ENCODE results near the gene SLMAP. TPM values are rescaled to one million over a fixed set of nuclear protein-coding genes. Genes with fewer than 3 reads are reported as not detected.

The SLMAP gene
- total RNA-seq, 1 experiment from 2014 or later, result 79.5 TPM

DNA sequence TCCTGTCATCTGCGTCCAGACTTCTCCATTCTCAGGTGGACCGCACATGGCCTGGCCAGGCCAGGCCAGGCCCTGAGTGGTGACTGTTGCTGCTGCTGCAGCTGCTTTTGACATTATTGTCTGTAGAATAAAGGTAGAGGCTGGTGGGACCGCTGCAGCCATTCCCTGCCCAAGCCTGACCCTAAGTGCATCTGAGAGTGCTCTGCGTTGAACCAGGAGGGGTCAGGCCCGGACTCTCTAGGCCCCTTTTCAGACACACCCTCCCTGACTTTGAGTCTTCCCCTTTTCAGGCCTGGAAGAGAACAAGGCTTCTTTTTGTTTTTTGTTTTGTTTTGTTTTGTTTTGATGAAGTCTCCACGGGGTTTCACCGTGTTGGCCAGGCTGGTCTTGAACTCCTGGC is 197.5 kb downstream of the SLMAP start:
- ChIA-PET CTCF (interaction anchor here (1.0 to 1.9 kb wide), 2 partner anchors 8 to 264 kb away, joined by 5 read pairs; no protein-coding TSS in a partner anchor), POLR2A (no interaction called here)
- Mint-ChIP-seq H3K4me3 (no peak overlapping the region), H3K27me3 (ENCODE audit: low read depth) (no peaks in the 10 kb centered on the region), H3K4me1 (peaks cover 28% of the 10 kb centered on the region), H3K36me3 (no peaks in the 10 kb centered on the region), H3K9me3 (no peaks in the 10 kb centered on the region), H3K27ac (no peak overlapping the region)
- DNase-seq (ENCODE audit: low spot score) (no peak), ATAC-seq (no peak)
- TF ChIP-seq ATF1 (CRISPR knock-in tag; IDR thresholded peaks at IDR 0.05), result no peak
- TF ChIP-seq RORB (CRISPR knock-in tag; IDR thresholded peaks at IDR 0.05), result no peak
- TF ChIP-seq, protein P1, sequence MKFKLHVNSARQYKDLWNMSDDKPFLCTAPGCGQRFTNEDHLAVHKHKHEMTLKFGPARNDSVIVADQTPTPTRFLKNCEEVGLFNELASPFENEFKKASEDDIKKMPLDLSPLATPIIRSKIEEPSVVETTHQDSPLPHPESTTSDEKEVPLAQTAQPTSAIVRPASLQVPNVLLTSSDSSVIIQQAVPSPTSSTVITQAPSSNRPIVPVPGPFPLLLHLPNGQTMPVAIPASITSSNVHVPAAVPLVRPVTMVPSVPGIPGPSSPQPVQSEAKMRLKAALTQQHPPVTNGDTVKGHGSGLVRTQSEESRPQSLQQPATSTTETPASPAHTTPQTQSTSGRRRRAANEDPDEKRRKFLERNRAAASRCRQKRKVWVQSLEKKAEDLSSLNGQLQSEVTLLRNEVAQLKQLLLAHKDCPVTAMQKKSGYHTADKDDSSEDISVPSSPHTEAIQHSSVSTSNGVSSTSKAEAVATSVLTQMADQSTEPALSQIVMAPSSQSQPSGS (CRISPR knock-in tag; IDR thresholded peaks at IDR 0.05; ENCODE audit: borderline replicate concordance, low read depth), result no peak
- TF ChIP-seq, protein P2, sequence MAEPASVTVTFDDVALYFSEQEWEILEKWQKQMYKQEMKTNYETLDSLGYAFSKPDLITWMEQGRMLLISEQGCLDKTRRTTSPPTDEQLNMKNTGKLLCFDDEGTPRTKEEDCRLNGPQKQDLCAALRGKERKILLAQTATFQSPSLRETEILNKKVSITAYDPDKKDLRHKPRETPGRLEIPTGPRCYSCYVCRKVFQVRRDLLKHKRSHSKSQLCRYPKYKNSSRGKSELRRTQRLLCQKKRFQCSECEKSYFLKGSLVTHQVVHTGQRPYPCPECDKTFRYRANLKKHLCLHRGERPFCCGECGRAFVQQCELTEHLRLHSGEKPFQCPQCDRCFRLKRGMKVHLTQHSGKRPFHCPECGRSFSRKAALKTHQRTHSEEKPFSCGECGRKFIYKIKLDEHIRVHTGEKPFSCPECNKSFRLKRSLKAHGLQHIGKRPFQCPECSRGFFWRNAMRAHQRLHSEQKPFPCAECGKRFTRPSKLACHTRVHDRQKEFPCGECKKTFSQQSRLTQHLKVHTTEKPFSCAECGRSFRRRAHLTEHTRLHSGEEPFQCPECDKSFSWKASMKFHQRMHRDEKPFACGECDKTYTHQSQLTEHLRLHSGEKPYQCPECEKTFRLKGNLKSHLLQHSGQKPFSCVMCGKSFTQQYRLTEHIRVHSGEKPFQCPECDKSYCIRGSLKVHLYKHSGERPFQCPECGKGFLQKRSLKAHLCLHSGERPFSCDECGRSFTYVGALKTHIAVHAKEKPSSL (CRISPR knock-in tag; conservative IDR thresholded peaks at IDR 0.05), result no peak
- TF ChIP-seq, protein P3, sequence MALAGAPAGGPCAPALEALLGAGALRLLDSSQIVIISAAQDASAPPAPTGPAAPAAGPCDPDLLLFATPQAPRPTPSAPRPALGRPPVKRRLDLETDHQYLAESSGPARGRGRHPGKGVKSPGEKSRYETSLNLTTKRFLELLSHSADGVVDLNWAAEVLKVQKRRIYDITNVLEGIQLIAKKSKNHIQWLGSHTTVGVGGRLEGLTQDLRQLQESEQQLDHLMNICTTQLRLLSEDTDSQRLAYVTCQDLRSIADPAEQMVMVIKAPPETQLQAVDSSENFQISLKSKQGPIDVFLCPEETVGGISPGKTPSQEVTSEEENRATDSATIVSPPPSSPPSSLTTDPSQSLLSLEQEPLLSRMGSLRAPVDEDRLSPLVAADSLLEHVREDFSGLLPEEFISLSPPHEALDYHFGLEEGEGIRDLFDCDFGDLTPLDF (CRISPR knock-in tag; IDR thresholded peaks at IDR 0.05), result no peak
- TF ChIP-seq, protein P4, sequence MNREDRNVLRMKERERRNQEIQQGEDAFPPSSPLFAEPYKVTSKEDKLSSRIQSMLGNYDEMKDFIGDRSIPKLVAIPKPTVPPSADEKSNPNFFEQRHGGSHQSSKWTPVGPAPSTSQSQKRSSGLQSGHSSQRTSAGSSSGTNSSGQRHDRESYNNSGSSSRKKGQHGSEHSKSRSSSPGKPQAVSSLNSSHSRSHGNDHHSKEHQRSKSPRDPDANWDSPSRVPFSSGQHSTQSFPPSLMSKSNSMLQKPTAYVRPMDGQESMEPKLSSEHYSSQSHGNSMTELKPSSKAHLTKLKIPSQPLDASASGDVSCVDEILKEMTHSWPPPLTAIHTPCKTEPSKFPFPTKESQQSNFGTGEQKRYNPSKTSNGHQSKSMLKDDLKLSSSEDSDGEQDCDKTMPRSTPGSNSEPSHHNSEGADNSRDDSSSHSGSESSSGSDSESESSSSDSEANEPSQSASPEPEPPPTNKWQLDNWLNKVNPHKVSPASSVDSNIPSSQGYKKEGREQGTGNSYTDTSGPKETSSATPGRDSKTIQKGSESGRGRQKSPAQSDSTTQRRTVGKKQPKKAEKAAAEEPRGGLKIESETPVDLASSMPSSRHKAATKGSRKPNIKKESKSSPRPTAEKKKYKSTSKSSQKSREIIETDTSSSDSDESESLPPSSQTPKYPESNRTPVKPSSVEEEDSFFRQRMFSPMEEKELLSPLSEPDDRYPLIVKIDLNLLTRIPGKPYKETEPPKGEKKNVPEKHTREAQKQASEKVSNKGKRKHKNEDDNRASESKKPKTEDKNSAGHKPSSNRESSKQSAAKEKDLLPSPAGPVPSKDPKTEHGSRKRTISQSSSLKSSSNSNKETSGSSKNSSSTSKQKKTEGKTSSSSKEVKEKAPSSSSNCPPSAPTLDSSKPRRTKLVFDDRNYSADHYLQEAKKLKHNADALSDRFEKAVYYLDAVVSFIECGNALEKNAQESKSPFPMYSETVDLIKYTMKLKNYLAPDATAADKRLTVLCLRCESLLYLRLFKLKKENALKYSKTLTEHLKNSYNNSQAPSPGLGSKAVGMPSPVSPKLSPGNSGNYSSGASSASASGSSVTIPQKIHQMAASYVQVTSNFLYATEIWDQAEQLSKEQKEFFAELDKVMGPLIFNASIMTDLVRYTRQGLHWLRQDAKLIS (CRISPR knock-in tag; IDR thresholded peaks at IDR 0.05; ENCODE audit: borderline replicate concordance), result no peak
- TF ChIP-seq TP53 (CRISPR knock-in tag; IDR thresholded peaks at IDR 0.05), result no peak
- TF ChIP-seq ZNF219 (CRISPR knock-in tag; IDR thresholded peaks at IDR 0.05; ENCODE audit: borderline replicate concordance), result no peak
- TF ChIP-seq ZNF232 (CRISPR knock-in tag; IDR thresholded peaks at IDR 0.05), result no peak
- TF ChIP-seq IRF2 (CRISPR knock-in tag; IDR thresholded peaks at IDR 0.05; ENCODE audit: borderline replicate concordance, low read depth), result no peak
- TF ChIP-seq, protein P5, sequence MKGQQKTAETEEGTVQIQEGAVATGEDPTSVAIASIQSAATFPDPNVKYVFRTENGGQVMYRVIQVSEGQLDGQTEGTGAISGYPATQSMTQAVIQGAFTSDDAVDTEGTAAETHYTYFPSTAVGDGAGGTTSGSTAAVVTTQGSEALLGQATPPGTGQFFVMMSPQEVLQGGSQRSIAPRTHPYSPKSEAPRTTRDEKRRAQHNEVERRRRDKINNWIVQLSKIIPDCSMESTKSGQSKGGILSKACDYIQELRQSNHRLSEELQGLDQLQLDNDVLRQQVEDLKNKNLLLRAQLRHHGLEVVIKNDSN (CRISPR knock-in tag; IDR thresholded peaks at IDR 0.05), result no peak
- TF ChIP-seq FOXK1 (CRISPR knock-in tag; IDR thresholded peaks at IDR 0.05), result no peak

DNA sequence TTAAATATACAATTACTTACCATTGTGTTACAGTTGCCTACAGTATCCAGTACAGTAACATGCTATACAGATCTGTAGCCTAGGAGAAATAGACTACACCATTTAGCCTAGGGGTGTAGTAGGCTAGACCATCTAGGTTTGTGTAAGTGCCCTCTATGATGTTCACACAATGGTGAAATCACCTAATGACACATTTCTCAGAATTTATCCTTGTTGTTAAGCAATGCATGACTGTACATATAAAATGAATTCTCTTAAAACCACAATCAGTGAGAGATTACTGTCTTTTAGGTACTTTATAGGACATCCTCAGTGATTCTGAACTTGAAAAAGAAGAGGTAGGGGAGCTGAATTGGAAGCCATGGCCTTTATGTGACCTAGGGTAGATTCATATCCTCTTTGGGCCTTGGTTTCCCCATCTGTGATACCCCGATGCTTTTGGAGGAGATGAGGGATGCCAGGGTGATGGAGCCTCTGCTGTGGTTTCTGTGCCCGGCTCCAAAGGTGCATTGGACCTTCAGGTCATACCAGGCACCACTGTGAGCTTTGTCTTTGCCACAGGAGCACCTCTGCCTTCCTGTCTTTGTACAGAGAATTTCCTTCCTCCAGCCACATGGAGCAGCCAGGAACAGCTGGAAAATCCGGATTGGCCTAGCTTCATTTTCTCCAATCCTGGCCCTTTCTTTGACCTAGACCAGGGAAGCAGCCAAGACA is 200.2 kb downstream of the SLMAP start:
- Mint-ChIP-seq H3K36me3 (no peaks in the 10 kb centered on the region), H3K4me1 (peaks cover 17% of the 10 kb centered on the region), H3K9me3 (no peaks in the 10 kb centered on the region), H3K27me3 (ENCODE audit: low read depth) (no peaks in the 10 kb centered on the region), H3K27ac (no peak overlapping the region), H3K4me3 (no peak overlapping the region)
- ATAC-seq, result no peak
- ChIA-PET CTCF (interaction anchor here (1.0 kb wide), 1 partner anchor 13 kb away, joined by 3 read pairs; no protein-coding TSS in a partner anchor), POLR2A (no interaction called here)
- TF ChIP-seq, protein P6, sequence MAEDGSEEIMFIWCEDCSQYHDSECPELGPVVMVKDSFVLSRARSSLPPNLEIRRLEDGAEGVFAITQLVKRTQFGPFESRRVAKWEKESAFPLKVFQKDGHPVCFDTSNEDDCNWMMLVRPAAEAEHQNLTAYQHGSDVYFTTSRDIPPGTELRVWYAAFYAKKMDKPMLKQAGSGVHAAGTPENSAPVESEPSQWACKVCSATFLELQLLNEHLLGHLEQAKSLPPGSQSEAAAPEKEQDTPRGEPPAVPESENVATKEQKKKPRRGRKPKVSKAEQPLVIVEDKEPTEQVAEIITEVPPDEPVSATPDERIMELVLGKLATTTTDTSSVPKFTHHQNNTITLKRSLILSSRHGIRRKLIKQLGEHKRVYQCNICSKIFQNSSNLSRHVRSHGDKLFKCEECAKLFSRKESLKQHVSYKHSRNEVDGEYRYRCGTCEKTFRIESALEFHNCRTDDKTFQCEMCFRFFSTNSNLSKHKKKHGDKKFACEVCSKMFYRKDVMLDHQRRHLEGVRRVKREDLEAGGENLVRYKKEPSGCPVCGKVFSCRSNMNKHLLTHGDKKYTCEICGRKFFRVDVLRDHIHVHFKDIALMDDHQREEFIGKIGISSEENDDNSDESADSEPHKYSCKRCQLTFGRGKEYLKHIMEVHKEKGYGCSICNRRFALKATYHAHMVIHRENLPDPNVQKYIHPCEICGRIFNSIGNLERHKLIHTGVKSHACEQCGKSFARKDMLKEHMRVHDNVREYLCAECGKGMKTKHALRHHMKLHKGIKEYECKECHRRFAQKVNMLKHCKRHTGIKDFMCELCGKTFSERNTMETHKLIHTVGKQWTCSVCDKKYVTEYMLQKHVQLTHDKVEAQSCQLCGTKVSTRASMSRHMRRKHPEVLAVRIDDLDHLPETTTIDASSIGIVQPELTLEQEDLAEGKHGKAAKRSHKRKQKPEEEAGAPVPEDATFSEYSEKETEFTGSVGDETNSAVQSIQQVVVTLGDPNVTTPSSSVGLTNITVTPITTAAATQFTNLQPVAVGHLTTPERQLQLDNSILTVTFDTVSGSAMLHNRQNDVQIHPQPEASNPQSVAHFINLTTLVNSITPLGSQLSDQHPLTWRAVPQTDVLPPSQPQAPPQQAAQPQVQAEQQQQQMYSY (CRISPR knock-in tag; IDR thresholded peaks at IDR 0.05), result peak; percentile 82
- no peak for TF ChIP-seq SMAD4 (CRISPR knock-in tag; IDR thresholded peaks at IDR 0.05)
- no peak for DNase-seq (ENCODE audit: low spot score)

All from WTC11 (cell line).